ENCODE results near the gene INO80D. TPM values are rescaled to one million over a fixed set of nuclear protein-coding genes. Genes with fewer than 3 reads are reported as not detected.

INO80D gene
- total RNA-seq, 1 experiment from 2014 or later = 21.7 TPM

- no TSS peak for BruUV-seq (replicated peaks)
- CTCF ChIA-PET = no interaction called here
Observed at GRCh38 chr2:206011018-206011614, 74.9 kb downstream of the INO80D start.

GRCh38 chr2:206004004-206004693 lies 81.8 kb downstream of the INO80D start:
- DNase-seq (ENCODE audit: low spot score) = peak; percentile 46
- Histone ChIP-seq H3K4me3 (ENCODE audit: low read depth, low read length, poor library complexity, severe bottlenecking) (no peak overlapping the region), H3K27me3 (replicated peaks; ENCODE audit: insufficient read depth, low read depth, low read length, poor library complexity) (no peaks in the 10 kb centered on the region), H3K36me3 (ENCODE audit: insufficient read depth, low read length, poor library complexity, severe bottlenecking) (no peaks in the 10 kb centered on the region), H3K9me3 (ENCODE audit: low read depth, low read length, poor library complexity, severe bottlenecking) (no peaks in the 10 kb centered on the region), H3K27ac (ENCODE audit: low read depth, low read length, poor library complexity, severe bottlenecking) (no peak overlapping the region), H3K4me1 (ENCODE audit: insufficient read depth, low read length, poor library complexity, severe bottlenecking) (peaks cover 30% of the 10 kb centered on the region)
- intact Hi-C loops (cut with micrococcal nuclease; ENCODE audit: unreplicated experiment) = loop anchor here (10.0 kb wide), 1 partner anchor 151 kb away; the partner anchor contains the start of genes EEF1B2 and NDUFS1
- TF ChIP-seq CTCF (conservative IDR thresholded peaks at IDR 0.05; ENCODE audit: low read depth, low read length) (peak; percentile 61), EZH2 (IDR thresholded peaks at IDR 0.05; ENCODE audit: borderline replicate concordance, low read depth, low read length, poor library complexity, severe bottlenecking) (no peak)
- ChIA-PET POLR2A (ENCODE audit: low non-redundant PET) (no interaction called here), CTCF (interaction anchor here (0.6 kb wide), 1 partner anchor 79 kb away, joined by 4 read pairs; no protein-coding TSS in a partner anchor)
- no TSS peak for BruUV-seq (replicated peaks)

More at GRCh38 chr2:206011018-206011614, 74.9 kb downstream of the INO80D start:
- POLR2A ChIA-PET (ENCODE audit: low non-redundant PET) = no interaction called here
- TF ChIP-seq CTCF (conservative IDR thresholded peaks at IDR 0.05; ENCODE audit: low read depth, low read length) = no peak
- no peak for TF ChIP-seq EZH2 (IDR thresholded peaks at IDR 0.05; ENCODE audit: borderline replicate concordance, low read depth, low read length, poor library complexity, severe bottlenecking)
- no peaks in the 10 kb centered on the region for H3K4me1 ChIP-seq (ENCODE audit: insufficient read depth, low read length, poor library complexity, severe bottlenecking)
- H3K4me3 ChIP-seq (ENCODE audit: low read depth, low read length, poor library complexity, severe bottlenecking) = no peak overlapping the region
- intact Hi-C loops (cut with micrococcal nuclease; ENCODE audit: unreplicated experiment) = no loop called here
- H3K27me3 ChIP-seq (replicated peaks; ENCODE audit: insufficient read depth, low read depth, low read length, poor library complexity) = no peaks in the 10 kb centered on the region
- DNase-seq (ENCODE audit: low spot score) = no peak
- no peaks in the 10 kb centered on the region for H3K9me3 ChIP-seq (ENCODE audit: low read depth, low read length, poor library complexity, severe bottlenecking)
- peaks cover 5% of the 10 kb centered on the region for H3K36me3 ChIP-seq (ENCODE audit: insufficient read depth, low read length, poor library complexity, severe bottlenecking)
- H3K27ac ChIP-seq (ENCODE audit: low read depth, low read length, poor library complexity, severe bottlenecking) = no peak overlapping the region

- CTCF ChIA-PET = no interaction called here
- Histone ChIP-seq H3K36me3 (ENCODE audit: insufficient read depth, low read length, poor library complexity, severe bottlenecking) (no peaks in the 10 kb centered on the region), H3K27ac (ENCODE audit: low read depth, low read length, poor library complexity, severe bottlenecking) (no peak overlapping the region), H3K4me3 (ENCODE audit: low read depth, low read length, poor library complexity, severe bottlenecking) (no peak overlapping the region), H3K9me3 (ENCODE audit: low read depth, low read length, poor library complexity, severe bottlenecking) (no peaks in the 10 kb centered on the region), H3K27me3 (replicated peaks; ENCODE audit: insufficient read depth, low read depth, low read length, poor library complexity) (no peaks in the 10 kb centered on the region), H3K4me1 (ENCODE audit: insufficient read depth, low read length, poor library complexity, severe bottlenecking) (peaks cover 30% of the 10 kb centered on the region)
- intact Hi-C loops (cut with micrococcal nuclease; ENCODE audit: unreplicated experiment) = loop anchor here (10.0 kb wide), 1 partner anchor 152 kb away; the partner anchor contains the start of genes EEF1B2 and NDUFS1
- DNase-seq (ENCODE audit: low spot score) = peak; percentile 10
- BruUV-seq (replicated peaks) = no TSS peak
- POLR2A ChIA-PET (ENCODE audit: low non-redundant PET) = interaction anchor here (0.6 kb wide), 1 partner anchor 23 kb away, joined by 10 read pairs; no protein-coding TSS in a partner anchor
- TF ChIP-seq EZH2 (IDR thresholded peaks at IDR 0.05; ENCODE audit: borderline replicate concordance, low read depth, low read length, poor library complexity, severe bottlenecking) (no peak), CTCF (conservative IDR thresholded peaks at IDR 0.05; ENCODE audit: low read depth, low read length) (no peak)
Observed at GRCh38 chr2:206002440-206002839, 83.5 kb downstream of the INO80D start.
